ENCODE data around the gene DBT.

- no peak for TF ChIP-seq CTCF (IDR thresholded peaks at IDR 0.05)
- TF ChIP-seq EZH2 (IDR thresholded peaks at IDR 0.05; ENCODE audit: borderline replicate concordance, insufficient read depth, low read depth, low read length, poor library complexity, severe bottlenecking), result no peak
Observed at GRCh38 chr1:100137602-100138001, 112.0 kb downstream of the DBT start.

All from B cell (primary cell).